Sigmoid colon (tissue), 7 donors: ENCODE results near the gene PCID2. TPM values are rescaled to one million over a fixed set of nuclear protein-coding genes. Genes with fewer than 3 reads are reported as not detected.
"Not testable (repeated sequence)": the region's sequence is repeated elsewhere in the genome, so short reads cannot be mapped to it uniquely, and the experiment has no call there.

ENCODE experiments used
- DNase-seq: peaks from one replicate; pipeline ENCODE4 v3.0.0-alpha.2; 2019
- H3K27ac ChIP-seq, 4 donors: fragments of 200-600 bp; sonication (generic); one replicate each; pipeline ENCODE4 v1.5.1; 2016 to 2019; ENCODE audit warnings: mild to moderate bottlenecking in 1 of 4
- H3K27me3 ChIP-seq, 3 donors: fragments of 200-600 bp; sonication (generic); one replicate each; pipeline ENCODE4 v1.5.1; 2019; ENCODE audit warnings: mild to moderate bottlenecking in 1 of 3
- H3K36me3 ChIP-seq, 4 donors: fragments of 200-600 bp; sonication (generic); one replicate each; pipeline ENCODE4 v1.5.1; 2016 to 2019
- H3K4me1 ChIP-seq, 4 donors: fragments of 200-600 bp; sonication (generic); one replicate each; pipeline ENCODE4 v1.5.1; 2017 to 2019
- H3K4me3 ChIP-seq, 4 donors: fragments of 200-600 bp; sonication (generic); one replicate each; pipeline ENCODE4 v1.5.1; 2017 to 2019; ENCODE audit warnings: mild to moderate bottlenecking in 2 of 4, moderate library complexity in 1 of 4
- H3K9me3 ChIP-seq, 4 donors: fragments of 200-600 bp in 3 of 4; sonication (generic) in 3 of 4; one replicate each; pipeline versions ENCODE4 v1.5.1 to v1.6.1; 2013 to 2019
- EP300 ChIP-seq, 4 donors: sonication (generic); formaldehyde crosslinking; IDR thresholded peaks; one replicate each; pipeline ENCODE4 v1.6.1; 2017; ENCODE audit warnings: antibody characterized with exemption in 4 of 4
- POLR2A ChIP-seq, 2 donors: fragments of 450-650 bp; IDR thresholded peaks; one replicate each; pipeline ENCODE4 v1.6.1; 2016; ENCODE audit warnings: antibody characterized with exemption in 2 of 2, mild to moderate bottlenecking in 2 of 2, moderate library complexity in 2 of 2
- POLR2AphosphoS5 ChIP-seq, 4 donors: sonication (generic); formaldehyde crosslinking; IDR thresholded peaks; one replicate each; pipeline ENCODE4 v1.6.1; 2017; ENCODE audit warnings: antibody characterized with exemption in 4 of 4
- WGBS, 2 donors: extraction: QIAGEN DNeasy Blood & Tissue Kit; methylation state at CpG; one replicate each; pipeline ENCODE4 v1.1.7; 2013; 5-methylcytosine and 5-hydroxymethylcytosine counted together
- intact Hi-C: fragments of 100-400 bp; cut with DNase I; formaldehyde crosslinking; loops from one replicate; pipeline ENCODE4 v1.15.1; 2023
- polyA plus RNA-seq, 3 donors: library from polyadenylated mRNA; stranded (reverse); fragments of 200-250 nt; gene quantifications; one replicate each; pipeline ENCODE4 v1.2.3, GENCODE V29; 2013
- total RNA-seq, 4 donors: library from RNA; depleted of rRNA; stranded (reverse); fragments of >200 nt; gene quantifications; one replicate each; pipeline ENCODE4 v1.1.0, GENCODE V29; 2016
- TF ChIP-seq, protein P1 (sequence below), 4 experiments: fragments of 450-650 bp in 3 of 4; fragments of 200-600 bp in 1 of 4; IDR thresholded peaks; one replicate each; pipeline ENCODE4 v1.5.1; 2016 to 2019; ENCODE audit warnings: antibody characterized with exemption in 4 of 4, mild to moderate bottlenecking in 3 of 4, moderate library complexity in 2 of 4
- donor health status: healthy with polysubstance abuse.
- donor health status: Bipolar disorder and iron deficiency.
- donor health status: healthy.

PCID2 gene
- total and polyA plus RNA-seq, 7 donors: 18.0 to 70.9 (median 44.1) TPM

DNA sequence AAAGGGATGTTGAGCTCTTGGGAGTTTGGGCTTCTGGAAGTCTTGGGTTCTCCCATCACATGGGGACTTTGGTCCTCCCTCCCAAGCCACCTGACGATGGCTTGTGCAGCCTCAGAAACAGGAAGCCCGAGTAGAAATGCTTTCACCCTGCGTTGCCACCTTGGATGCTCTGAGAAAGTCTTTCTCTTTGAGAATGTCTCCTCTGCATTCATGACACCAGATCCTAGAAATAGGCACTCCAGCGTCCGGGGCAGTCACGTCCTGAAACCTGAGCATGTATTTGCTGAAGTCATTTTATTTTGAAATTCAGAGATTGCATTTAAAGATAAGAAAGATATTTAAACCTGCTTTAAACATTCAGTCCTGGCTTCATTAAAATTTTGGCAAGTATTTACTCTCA lies 35.4 kb upstream of the PCID2 start:
- no peaks in the 10 kb centered on the region for H3K9me3 ChIP-seq

DNA sequence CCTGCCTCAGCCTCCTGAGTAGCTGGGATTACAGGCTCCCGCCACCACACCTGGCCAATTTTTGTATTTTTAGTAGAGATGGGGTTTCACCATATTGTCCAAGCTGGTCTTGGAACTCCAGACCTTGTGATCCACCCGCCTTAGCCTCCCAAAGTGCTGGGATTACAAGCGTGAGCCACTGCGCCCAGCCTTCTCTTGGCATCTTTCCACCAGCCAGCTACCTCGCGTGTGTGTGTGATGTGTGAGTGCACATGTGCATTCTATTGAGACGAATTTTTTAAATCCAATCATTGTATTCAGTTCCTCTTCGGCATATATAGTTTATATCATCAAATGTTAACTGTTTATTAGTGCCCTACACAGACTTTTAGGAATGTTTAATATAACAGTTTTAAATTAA lies 33.2 kb upstream of the PCID2 start:
- intact Hi-C loops, H3K4me3 ChIP-seq, DNase-seq, H3K27ac ChIP-seq, H3K27me3 ChIP-seq, H3K4me1 ChIP-seq, H3K9me3 ChIP-seq: not testable (repeated sequence)
- peaks cover 28 to 97% (median 53%) of the 10 kb centered on the region in 4 donors for H3K36me3 ChIP-seq
- 89 to 91% methylated on average over 8 of the region's 8 CpGs for WGBS, 2 donors

More for the DNA sequence above, 35.4 kb upstream of the PCID2 start:
- no peak for DNase-seq
- TF ChIP-seq, protein P1, sequence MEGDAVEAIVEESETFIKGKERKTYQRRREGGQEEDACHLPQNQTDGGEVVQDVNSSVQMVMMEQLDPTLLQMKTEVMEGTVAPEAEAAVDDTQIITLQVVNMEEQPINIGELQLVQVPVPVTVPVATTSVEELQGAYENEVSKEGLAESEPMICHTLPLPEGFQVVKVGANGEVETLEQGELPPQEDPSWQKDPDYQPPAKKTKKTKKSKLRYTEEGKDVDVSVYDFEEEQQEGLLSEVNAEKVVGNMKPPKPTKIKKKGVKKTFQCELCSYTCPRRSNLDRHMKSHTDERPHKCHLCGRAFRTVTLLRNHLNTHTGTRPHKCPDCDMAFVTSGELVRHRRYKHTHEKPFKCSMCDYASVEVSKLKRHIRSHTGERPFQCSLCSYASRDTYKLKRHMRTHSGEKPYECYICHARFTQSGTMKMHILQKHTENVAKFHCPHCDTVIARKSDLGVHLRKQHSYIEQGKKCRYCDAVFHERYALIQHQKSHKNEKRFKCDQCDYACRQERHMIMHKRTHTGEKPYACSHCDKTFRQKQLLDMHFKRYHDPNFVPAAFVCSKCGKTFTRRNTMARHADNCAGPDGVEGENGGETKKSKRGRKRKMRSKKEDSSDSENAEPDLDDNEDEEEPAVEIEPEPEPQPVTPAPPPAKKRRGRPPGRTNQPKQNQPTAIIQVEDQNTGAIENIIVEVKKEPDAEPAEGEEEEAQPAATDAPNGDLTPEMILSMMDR (IDR thresholded peaks at IDR 0.05): no peak
- H3K27me3 ChIP-seq: no peaks in the 10 kb centered on the region
- 83 to 85% methylated on average over 6 of the region's 6 CpGs for WGBS, 2 donors
- intact Hi-C loops: no loop called here
- H3K4me3 ChIP-seq: no peak overlapping the region
- H3K27ac ChIP-seq: no peak overlapping the region
- no peaks in the 10 kb centered on the region for H3K4me1 ChIP-seq
- peaks cover 19 to 98% (median 60%) of the 10 kb centered on the region in 4 donors for H3K36me3 ChIP-seq

DNA sequence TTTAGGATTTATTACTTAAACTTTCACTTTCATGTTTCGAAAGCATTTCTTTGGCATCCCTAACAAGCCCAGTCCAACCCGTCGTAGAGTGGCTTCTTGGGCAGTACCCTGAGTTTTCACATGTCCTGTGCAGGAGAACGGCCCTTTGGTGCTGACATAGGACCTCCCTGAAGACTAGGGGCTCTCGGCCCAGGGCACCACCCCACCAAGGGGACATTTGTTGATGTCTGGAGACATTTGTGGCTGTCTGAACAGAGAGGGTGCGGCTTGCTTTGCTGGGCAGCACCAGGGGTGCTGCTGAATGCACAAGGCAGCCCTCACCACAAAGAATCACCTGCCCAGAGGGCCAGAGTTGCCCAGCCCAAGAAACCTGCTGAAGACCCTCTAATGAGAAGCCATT lies 31.5 kb upstream of the PCID2 start:
- H3K27me3 ChIP-seq: no peaks in the 10 kb centered on the region
- no peak for TF ChIP-seq POLR2AphosphoS5 (IDR thresholded peaks at IDR 0.05)
- TF ChIP-seq, protein P1 (IDR thresholded peaks at IDR 0.05): no peak
- no peak for TF ChIP-seq EP300 (IDR thresholded peaks at IDR 0.05)
- TF ChIP-seq POLR2A (IDR thresholded peaks at IDR 0.05): no peak
- H3K4me3 ChIP-seq: no peak overlapping the region
- no peaks in the 10 kb centered on the region for H3K9me3 ChIP-seq
- intact Hi-C loops: no loop called here
- no peaks in the 10 kb centered on the region for H3K4me1 ChIP-seq
- no peak overlapping the region for H3K27ac ChIP-seq
- no peak for DNase-seq
- WGBS, 2 donors: 85 to 90% methylated on average over 6 of the region's 6 CpGs
- peaks cover 18 to 93% (median 43%) of the 10 kb centered on the region in 4 donors for H3K36me3 ChIP-seq

DNA sequence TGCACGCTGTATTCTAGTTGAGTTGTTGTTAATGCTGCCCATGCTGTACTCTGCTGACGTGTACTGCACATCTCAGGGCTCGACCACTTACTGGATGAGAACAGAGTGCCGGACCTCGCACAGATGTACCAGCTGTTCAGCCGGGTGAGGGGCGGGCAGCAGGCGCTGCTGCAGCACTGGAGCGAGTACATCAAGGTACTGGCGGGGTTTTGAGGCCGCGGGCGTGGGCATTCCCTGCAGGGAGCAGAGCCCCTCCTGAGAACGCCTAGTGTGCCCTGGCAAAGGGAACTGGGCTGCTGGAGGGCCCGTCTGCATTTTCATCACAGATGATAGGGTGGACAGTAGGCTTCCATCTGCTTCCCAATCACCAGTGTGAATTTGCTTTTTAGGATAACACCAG lies 30.9 kb upstream of the PCID2 start:
- intact Hi-C loops: no loop called here
- H3K36me3 ChIP-seq: peaks cover 14 to 93% (median 41%) of the 10 kb centered on the region in 4 donors

DNA sequence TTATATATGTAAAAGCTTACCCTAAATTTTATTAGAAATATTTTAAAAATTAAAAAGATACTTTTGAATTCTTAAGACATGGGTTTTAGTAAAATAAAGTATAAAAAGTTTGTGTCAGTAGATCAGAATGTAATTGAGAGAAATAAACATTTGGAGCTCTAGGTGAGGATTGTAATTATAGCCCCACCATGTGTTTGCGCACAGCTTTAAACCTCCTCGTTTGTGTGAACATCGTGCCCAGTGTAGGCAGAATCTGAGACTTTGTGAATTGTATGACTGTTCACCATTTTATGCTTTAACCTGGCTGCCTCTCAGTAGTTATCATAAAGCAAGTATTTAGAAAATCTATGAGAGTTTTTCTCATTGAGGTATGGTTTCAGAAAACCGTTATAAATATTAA lies 30.1 kb upstream of the PCID2 start:
- no peaks in the 10 kb centered on the region for H3K27me3 ChIP-seq
- intact Hi-C loops: no loop called here
- DNase-seq: no peak
- no peak overlapping the region for H3K27ac ChIP-seq
- 85 to 87% methylated on average over 4 of the region's 4 CpGs for WGBS, 2 donors
- H3K4me1 ChIP-seq: no peaks in the 10 kb centered on the region
- H3K36me3 ChIP-seq: peaks cover 10 to 93% (median 35%) of the 10 kb centered on the region in 4 donors
- TF ChIP-seq POLR2AphosphoS5 (IDR thresholded peaks at IDR 0.05): no peak
- TF ChIP-seq, protein P1 (IDR thresholded peaks at IDR 0.05): no peak
- no peak for TF ChIP-seq POLR2A (IDR thresholded peaks at IDR 0.05)
- no peak for TF ChIP-seq EP300 (IDR thresholded peaks at IDR 0.05)
- H3K9me3 ChIP-seq: no peaks in the 10 kb centered on the region
- H3K4me3 ChIP-seq: no peak overlapping the region

More for the DNA sequence above, 30.9 kb upstream of the PCID2 start:
- Histone ChIP-seq H3K27ac (no peak overlapping the region), H3K27me3 (no peaks in the 10 kb centered on the region), H3K4me3 (no peak overlapping the region), H3K4me1 (no peaks in the 10 kb centered on the region), H3K9me3 (no peaks in the 10 kb centered on the region)
- TF ChIP-seq EP300 (IDR thresholded peaks at IDR 0.05) (no peak), POLR2AphosphoS5 (IDR thresholded peaks at IDR 0.05) (no peak), POLR2A (IDR thresholded peaks at IDR 0.05) (no peak)
- TF ChIP-seq, protein P1 (IDR thresholded peaks at IDR 0.05): no peak
- 92 to 93% methylated on average over 15 of the region's 15 CpGs for WGBS, 2 donors
- DNase-seq: no peak
